GM12875 (cell line): ENCODE data around the gene ARL8A.
"Not testable (repeated sequence)": the region's sequence is repeated elsewhere in the genome, so short reads cannot be mapped to it uniquely, and the experiment has no call there.

ENCODE experiments used
- H3K4me3 ChIP-seq: one replicate; pipeline ENCODE4 v1.5.1; 2011; ENCODE audit warnings: low read depth, low read length, control low read depth
- CTCF ChIP-seq: IDR thresholded peaks from 2 replicates; pipeline ENCODE4 v1.5.1; 2011; ENCODE audit warnings: low read depth, mild to moderate bottlenecking, control low read depth, inconsistent platforms, low read length, moderate library complexity, borderline replicate concordance; ENCODE audit not compliant: insufficient read depth

Gene ARL8A

GRCh38 chr1:202168861-202169260 lies 24.3 kb upstream of the ARL8A start:
- H3K4me3 ChIP-seq, result no peak overlapping the region
- no peak for TF ChIP-seq CTCF

- no peak for TF ChIP-seq CTCF
- H3K4me3 ChIP-seq, result no peak overlapping the region
These were observed 23.3 kb upstream of the ARL8A start for GRCh38 chr1:202167708-202168415.

GRCh38 chr1:202167054-202167453 lies 22.5 kb upstream of the ARL8A start:
- not testable (repeated sequence) for H3K4me3 ChIP-seq

GRCh38 chr1:202165942-202166843 lies 21.7 kb upstream of the ARL8A start:
- TF ChIP-seq CTCF, result no peak

GRCh38 chr1:202165267-202165941 lies 20.9 kb upstream of the ARL8A start:
- peak overlapping the region; percentile 5 for H3K4me3 ChIP-seq
- TF ChIP-seq CTCF, result no peak

More at GRCh38 chr1:202165942-202166843, 21.7 kb upstream of the ARL8A start:
- H3K4me3 ChIP-seq, result peak overlapping the region; percentile 5

GRCh38 chr1:202164271-202165037 lies 19.9 kb upstream of the ARL8A start:
- no peak for TF ChIP-seq CTCF
- H3K4me3 ChIP-seq, result peak overlapping the region; percentile 43
